ENCODE measurements around the gene PTPN13. TPM values are rescaled to one million over a fixed set of nuclear protein-coding genes. Genes with fewer than 3 reads are reported as not detected.

PTPN13 gene
- total RNA-seq, 1 experiment from 2014 or later = 12.1 TPM

DNA sequence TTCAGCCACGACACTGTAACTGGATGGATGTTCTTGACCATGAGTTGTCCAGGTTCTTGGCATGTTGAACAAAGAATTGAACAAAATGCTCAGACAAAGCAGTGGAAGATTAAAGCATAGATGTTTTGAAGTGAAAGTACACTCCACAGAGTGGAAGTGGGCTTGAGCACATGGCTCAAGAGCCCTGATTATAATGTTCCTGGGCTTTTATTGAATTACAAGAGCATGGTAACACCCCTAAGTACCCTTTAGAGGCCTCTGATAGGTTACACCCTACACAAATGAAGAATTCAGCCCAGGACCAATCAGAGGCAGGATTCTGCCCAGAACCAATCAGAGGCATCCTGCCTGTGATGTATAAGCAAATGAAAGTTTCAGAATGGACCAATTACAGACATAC is 221.5 kb downstream of the PTPN13 start:
- H3K27ac ChIP-seq (ENCODE audit: low read length) = no peak overlapping the region
- intact Hi-C loops (cut with micrococcal nuclease) = no loop called here
- H3K9me3 ChIP-seq (ENCODE audit: low read length) = no peaks in the 10 kb centered on the region
- no peaks in the 10 kb centered on the region for H3F3A ChIP-seq (ENCODE audit: low read length, unreplicated experiment)
- H4K20me1 ChIP-seq (ENCODE audit: low read length) = no peaks in the 10 kb centered on the region
- no peak overlapping the region for H3K9ac ChIP-seq (ENCODE audit: low read length)
- H2AFZ ChIP-seq (ENCODE audit: low read length) = no peak overlapping the region
- no peak for DNase-seq
- H3K36me3 ChIP-seq (ENCODE audit: low read depth, low read length) = peaks cover 17% of the 10 kb centered on the region
- H3K9me2 ChIP-seq (replicated peaks; ENCODE audit: low read length) = no peaks in the 10 kb centered on the region
- no peak overlapping the region for H3K4me2 ChIP-seq (ENCODE audit: low read length)
- TF ChIP-seq EZH2phosphoT487 (IDR thresholded peaks at IDR 0.05; ENCODE audit: borderline replicate concordance, low read length) (no peak), EZH2 (IDR thresholded peaks at IDR 0.05; ENCODE audit: low read length, unreplicated experiment) (no peak)
- TF ChIP-seq, protein P1, sequence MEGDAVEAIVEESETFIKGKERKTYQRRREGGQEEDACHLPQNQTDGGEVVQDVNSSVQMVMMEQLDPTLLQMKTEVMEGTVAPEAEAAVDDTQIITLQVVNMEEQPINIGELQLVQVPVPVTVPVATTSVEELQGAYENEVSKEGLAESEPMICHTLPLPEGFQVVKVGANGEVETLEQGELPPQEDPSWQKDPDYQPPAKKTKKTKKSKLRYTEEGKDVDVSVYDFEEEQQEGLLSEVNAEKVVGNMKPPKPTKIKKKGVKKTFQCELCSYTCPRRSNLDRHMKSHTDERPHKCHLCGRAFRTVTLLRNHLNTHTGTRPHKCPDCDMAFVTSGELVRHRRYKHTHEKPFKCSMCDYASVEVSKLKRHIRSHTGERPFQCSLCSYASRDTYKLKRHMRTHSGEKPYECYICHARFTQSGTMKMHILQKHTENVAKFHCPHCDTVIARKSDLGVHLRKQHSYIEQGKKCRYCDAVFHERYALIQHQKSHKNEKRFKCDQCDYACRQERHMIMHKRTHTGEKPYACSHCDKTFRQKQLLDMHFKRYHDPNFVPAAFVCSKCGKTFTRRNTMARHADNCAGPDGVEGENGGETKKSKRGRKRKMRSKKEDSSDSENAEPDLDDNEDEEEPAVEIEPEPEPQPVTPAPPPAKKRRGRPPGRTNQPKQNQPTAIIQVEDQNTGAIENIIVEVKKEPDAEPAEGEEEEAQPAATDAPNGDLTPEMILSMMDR (conservative IDR thresholded peaks at IDR 0.05; ENCODE audit: low read depth, low read length) = no peak
- H3K4me1 ChIP-seq (ENCODE audit: insufficient read depth, low read length) = no peaks in the 10 kb centered on the region
- H3K79me2 ChIP-seq (ENCODE audit: low read length) = no peaks in the 10 kb centered on the region
- no peaks in the 10 kb centered on the region for H3K27me3 ChIP-seq (ENCODE audit: low read length)
- no peak overlapping the region for H3K4me3 ChIP-seq (ENCODE audit: low read length)
- ATAC-seq = no peak
- ChIA-PET CTCF (no interaction called here), POLR2A (ENCODE audit: unreplicated experiment) (no interaction called here)
- BruUV-seq (replicated peaks) = no TSS peak

DNA sequence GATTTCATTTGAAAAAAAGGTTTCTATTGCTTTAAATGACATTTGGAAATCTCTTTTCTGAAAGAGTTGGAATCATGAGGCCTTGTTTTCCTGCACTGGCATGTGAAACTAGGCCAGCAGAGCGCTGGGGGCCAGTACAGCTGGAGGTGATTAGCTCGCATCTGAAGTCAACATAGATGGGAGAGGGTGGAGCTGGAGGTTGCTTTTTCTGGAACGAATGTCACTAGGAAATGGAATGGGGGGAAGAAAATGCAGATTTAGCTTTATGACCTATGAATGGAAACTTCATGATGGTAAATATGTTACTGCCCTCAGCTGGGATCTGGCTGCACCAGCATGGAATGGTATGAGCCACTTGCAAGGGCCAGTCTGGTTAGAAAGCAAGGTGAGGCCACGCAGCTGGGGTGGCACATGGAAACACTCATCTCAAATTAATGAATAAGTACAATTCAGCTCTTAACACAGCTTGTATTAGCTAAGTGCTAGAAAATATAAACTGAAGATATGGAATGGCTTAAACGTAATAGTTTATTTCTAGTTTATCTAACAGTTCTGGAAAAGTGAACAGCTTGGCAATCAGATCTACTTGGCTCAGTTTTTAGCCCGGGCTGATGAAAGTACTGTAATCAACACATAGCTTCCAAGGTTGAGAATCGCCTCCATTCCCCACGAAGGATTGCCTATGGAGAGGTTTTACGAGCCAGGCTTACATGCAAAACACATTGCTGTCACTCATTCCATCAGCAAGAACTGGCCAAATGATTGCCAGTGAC is 222.6 kb downstream of the PTPN13 start:
- no peak for DNase-seq
- CTCF ChIA-PET = no interaction called here
- peaks cover 17% of the 10 kb centered on the region for H3K36me3 ChIP-seq (ENCODE audit: low read depth, low read length)
- H3K4me1 ChIP-seq (ENCODE audit: insufficient read depth, low read length) = no peaks in the 10 kb centered on the region
- no TSS peak for BruUV-seq (replicated peaks)
- POLR2A ChIA-PET (ENCODE audit: unreplicated experiment) = no interaction called here
- H3K4me3 ChIP-seq (ENCODE audit: low read length) = no peak overlapping the region
- intact Hi-C loops (cut with micrococcal nuclease) = no loop called here
- no peaks in the 10 kb centered on the region for H3K79me2 ChIP-seq (ENCODE audit: low read length)
- no peak overlapping the region for H3K4me2 ChIP-seq (ENCODE audit: low read length)
- H3K9me3 ChIP-seq (ENCODE audit: low read length) = no peaks in the 10 kb centered on the region
- H3K9ac ChIP-seq (ENCODE audit: low read length) = no peak overlapping the region
- H3F3A ChIP-seq (ENCODE audit: low read length, unreplicated experiment) = no peaks in the 10 kb centered on the region
- H3K27ac ChIP-seq (ENCODE audit: low read length) = no peak overlapping the region
- TF ChIP-seq, protein P1 (conservative IDR thresholded peaks at IDR 0.05; ENCODE audit: low read depth, low read length) = no peak
- TF ChIP-seq EZH2 (IDR thresholded peaks at IDR 0.05; ENCODE audit: low read length, unreplicated experiment) = no peak
- TF ChIP-seq EZH2phosphoT487 (IDR thresholded peaks at IDR 0.05; ENCODE audit: borderline replicate concordance, low read length) = no peak
- H3K9me2 ChIP-seq (replicated peaks; ENCODE audit: low read length) = no peaks in the 10 kb centered on the region
- H3K27me3 ChIP-seq (ENCODE audit: low read length) = no peaks in the 10 kb centered on the region
- ATAC-seq = no peak
- H2AFZ ChIP-seq (ENCODE audit: low read length) = no peak overlapping the region
- H4K20me1 ChIP-seq (ENCODE audit: low read length) = no peaks in the 10 kb centered on the region

DNA sequence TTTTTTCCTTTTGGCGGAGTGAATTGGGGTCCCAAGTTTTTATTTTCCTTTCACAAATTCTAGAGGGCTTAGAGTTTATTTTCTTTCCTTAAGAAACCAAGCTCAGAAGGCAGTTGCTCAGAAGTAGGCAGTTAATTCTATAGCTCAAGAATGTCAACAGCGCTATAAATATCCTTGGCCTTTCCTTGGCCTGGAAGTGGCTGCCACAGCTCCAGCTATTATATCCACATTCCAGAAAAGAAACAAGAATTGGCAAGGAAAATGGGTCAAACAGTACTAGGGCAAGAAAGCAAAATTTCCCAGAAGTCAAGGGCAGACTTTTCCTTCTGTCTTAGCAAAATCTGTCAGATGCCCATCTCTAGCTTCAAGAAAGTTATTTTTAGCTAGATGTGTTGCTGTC is 224.1 kb downstream of the PTPN13 start:
- no peak overlapping the region for H2AFZ ChIP-seq (ENCODE audit: low read length)
- BruUV-seq (replicated peaks) = no TSS peak
- no peaks in the 10 kb centered on the region for H3K4me1 ChIP-seq (ENCODE audit: insufficient read depth, low read length)
- no peak for TF ChIP-seq EZH2phosphoT487 (IDR thresholded peaks at IDR 0.05; ENCODE audit: borderline replicate concordance, low read length)
- no peak for TF ChIP-seq EZH2 (IDR thresholded peaks at IDR 0.05; ENCODE audit: low read length, unreplicated experiment)
- TF ChIP-seq, protein P1 (conservative IDR thresholded peaks at IDR 0.05; ENCODE audit: low read depth, low read length) = no peak
- peaks cover 17% of the 10 kb centered on the region for H3K36me3 ChIP-seq (ENCODE audit: low read depth, low read length)
- H3K27me3 ChIP-seq (ENCODE audit: low read length) = no peaks in the 10 kb centered on the region
- DNase-seq = no peak
- H3K9me2 ChIP-seq (replicated peaks; ENCODE audit: low read length) = no peaks in the 10 kb centered on the region
- intact Hi-C loops (cut with micrococcal nuclease) = no loop called here
- H3F3A ChIP-seq (ENCODE audit: low read length, unreplicated experiment) = no peaks in the 10 kb centered on the region
- ATAC-seq = no peak
- no peak overlapping the region for H3K4me3 ChIP-seq (ENCODE audit: low read length)
- H3K4me2 ChIP-seq (ENCODE audit: low read length) = no peak overlapping the region
- no peaks in the 10 kb centered on the region for H4K20me1 ChIP-seq (ENCODE audit: low read length)
- no peak overlapping the region for H3K9ac ChIP-seq (ENCODE audit: low read length)
- no peaks in the 10 kb centered on the region for H3K79me2 ChIP-seq (ENCODE audit: low read length)
- no peak overlapping the region for H3K27ac ChIP-seq (ENCODE audit: low read length)
- H3K9me3 ChIP-seq (ENCODE audit: low read length) = no peaks in the 10 kb centered on the region
- POLR2A ChIA-PET (ENCODE audit: unreplicated experiment) = no interaction called here
- CTCF ChIA-PET = no interaction called here
